GOT3 (cell line): ENCODE measurements around the gene PTPN6.
A peak's percentile ranks its signal among the peaks of the same experiment; 100 is the strongest.

ENCODE experiments used
- DNase-seq: peaks from one replicate; lab custom pipeline; 2025; ENCODE audit warnings: mixed read lengths; lab: John Stamatoyannopoulos, UW

PTPN6 gene

DNA sequence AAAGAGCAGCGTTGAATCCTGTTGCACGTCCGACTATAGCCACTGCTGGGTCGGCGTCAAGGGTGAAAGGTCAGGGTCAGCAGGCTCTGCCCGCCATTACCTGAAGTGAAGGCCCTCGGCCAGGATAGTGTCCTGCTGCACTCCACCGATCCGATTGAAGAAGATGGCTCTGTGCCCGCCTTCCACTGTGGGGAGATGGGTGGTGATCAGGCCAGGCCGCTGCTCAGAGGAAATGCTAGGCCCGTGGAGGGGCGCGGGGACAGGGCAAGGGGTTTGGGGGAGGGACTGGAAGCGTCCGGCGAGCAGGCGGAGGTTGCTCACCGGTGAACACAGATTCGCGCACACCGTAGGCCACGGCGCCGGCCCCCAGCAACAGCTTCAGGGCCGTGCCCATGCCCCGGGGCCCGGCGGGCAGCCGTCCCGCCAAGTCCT is 19.0 kb downstream of the PTPN6 start:
- no peak for DNase-seq

- DNase-seq, result no peak
These were observed 23.0 kb downstream of the PTPN6 start for GRCh38 chr12:6974180-6974579.

DNA sequence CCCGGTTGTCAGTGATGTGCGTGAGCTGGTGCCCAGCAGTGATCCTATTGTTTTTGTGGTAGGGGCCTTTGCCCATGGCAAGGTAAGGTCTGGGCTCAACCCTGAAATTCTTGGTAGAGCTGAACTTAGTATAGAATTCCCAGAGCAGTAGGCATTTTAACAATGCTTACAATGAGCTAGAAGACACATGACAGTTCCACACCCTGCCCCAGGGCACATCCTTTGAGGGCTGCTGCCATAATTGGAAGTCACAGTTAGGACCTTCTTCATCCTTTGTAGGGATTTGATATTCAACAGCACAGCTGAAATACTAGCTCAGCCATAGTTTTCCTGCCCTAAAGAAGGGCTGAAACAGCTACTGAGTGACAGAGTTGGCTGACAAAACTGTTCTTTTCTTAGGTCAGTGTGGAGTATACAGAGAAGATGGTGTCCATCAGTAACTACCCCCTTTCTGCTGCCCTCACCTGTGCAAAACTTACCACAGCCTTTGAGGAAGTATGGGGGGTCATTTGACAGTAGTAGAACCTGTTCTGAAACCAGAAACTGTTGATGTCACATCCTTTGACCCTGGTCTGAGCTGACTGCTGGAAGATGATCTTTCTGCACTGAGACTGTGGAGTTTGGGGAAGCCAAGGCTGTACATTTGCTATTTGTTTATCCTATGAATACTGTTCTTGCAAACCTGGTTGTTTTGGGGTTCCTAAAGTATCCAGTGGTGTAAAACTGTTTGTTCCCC is 24.3 kb downstream of the PTPN6 start:
- no peak for DNase-seq

- DNase-seq, result no peak
These were observed 26.5 kb downstream of the PTPN6 start for GRCh38 chr12:6977653-6978052.

DNA sequence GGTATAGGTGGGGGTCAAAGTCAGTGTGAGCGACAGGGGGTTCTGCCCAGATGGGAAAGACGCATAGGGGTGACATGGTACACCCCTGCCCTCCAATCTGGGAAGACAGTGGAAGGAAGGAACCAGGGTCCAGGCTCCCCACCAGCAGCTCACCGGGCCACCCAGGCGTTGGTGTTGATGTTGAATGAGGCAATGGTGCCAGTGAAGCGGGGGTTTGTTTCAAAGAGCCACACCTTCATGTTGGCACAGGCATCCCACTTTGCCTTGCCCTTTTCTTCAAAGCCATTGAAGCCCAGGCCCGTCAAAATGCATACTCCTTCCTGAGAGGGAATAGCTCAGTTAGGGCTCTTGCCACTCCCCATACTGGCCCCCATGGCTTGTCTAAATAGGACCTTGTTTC is 27.0 kb downstream of the PTPN6 start:
- no peak for DNase-seq

DNA sequence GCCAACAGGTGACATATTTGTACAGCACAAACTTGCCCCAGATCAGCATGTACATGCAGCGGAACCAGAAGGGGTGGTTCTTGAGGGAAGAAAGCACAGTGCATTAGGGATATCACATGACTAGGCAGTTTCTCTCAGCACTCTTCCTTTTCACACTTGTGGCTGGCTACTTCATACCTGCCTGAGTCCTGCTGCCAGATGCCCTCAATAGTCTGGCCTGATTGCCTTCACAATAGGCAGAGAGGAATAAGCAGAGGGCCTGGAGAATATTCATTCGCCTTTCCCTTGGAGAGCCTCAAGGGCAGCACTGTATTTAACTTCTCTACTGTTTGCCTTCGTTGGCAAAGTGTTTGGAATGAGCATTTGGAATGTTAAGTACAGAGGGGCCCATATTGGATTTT is 27.5 kb downstream of the PTPN6 start:
- no peak for DNase-seq

- no peak for DNase-seq
These were observed 27.9 kb downstream of the PTPN6 start for GRCh38 chr12:6979021-6979420.

GRCh38 chr12:6979453-6979852 is 28.3 kb downstream of the PTPN6 start:
- DNase-seq, result no peak

DNA sequence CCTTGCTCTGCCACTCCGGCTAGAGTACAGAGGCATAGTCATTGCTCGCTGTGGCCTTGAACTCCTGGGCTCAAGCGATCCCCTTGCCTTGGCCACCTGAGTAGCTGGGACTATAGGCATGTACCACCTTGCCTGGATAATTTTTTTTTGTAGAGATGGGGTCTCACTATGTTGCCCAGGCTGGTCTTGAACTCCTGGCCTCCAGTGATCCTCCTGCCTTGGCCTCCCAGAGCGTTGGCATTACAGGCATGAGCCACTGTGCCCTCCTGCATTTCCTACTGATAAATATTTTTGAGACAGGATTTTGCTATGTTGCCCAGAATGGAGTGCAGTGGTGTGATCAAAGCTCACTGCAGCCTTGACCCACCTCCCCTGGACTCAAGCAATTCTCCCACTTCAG is 28.9 kb downstream of the PTPN6 start:
- no peak for DNase-seq

DNA sequence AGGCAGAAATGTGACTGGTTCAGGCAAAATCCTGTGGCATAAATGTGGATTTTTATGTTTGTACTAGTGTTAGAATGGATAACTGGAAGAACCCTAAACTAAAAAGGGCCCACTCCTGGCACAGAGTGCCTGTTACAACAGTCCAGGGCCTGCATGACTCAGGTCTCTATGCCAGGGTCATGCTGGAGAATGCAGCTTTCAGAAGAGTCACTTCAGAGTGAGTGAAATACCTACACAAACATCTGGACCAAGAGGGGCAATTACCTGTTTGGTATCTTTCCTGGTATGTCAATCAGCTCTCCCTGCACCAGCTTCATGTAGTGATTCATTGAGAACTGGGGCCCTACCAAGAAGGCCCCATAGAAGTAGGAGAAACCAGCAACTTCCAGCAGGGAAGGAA is 29.6 kb downstream of the PTPN6 start:
- no peak for DNase-seq

DNA sequence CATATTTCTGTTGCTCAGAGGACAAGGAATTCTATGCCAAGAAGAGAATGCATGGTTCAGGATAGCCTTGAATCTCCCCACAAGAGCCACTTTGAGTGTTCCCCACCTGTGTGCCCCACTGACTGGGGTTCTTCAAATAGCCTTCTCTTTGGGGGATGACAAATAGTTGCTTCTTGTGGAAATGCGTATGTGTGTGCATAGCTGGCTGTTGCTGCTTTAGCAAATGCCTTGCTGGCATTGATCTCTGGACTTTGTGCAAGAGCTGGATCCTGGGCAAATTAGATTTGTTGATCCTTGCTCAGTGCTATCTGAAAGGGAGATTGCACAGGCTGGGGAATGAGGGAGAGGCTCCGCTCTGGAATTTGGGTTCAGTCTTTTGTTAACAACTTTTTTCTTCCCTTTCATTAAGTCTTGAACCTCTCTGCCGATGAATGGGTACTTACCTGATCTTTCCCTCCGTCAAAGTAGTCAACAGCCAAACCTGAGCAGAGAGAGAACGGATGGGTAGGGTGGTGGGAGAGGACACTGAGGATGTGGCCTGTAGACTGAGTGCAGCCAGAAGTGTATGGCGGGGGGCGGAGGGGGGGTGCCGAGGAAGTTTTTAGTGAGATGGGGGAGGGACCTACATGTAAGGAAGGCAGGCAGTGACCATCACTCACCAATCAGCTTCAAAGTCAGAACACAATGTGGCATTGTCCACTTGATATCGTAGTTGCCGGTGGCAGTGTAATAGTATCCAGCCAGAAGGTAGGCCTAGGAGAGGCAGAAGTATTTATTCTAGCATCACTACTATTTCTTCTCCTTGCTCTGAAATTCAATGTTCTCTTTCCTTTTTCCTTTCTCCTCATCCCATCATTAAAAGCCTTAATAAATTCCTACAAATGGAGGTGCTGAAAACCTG is 30.2 kb downstream of the PTPN6 start:
- DNase-seq, result no peak

DNA sequence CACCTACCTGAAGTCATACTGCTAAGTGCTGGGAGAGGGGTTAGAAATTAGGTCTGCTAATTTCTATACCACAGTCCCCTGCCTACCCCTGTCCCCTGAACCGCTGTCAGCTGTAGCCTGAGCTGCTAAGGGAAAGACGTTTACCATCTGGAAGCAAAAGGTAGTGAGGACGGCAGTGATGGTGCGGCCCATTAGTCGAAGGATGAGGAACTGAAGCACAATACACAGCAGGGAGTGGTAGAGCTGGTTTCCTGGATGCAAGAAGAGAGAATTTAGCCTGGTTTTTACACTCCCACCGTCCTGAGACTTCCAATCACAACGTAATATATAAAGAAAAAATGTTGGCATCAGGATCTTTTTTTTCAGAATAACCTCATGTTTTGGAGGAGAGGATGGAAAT is 31.4 kb downstream of the PTPN6 start:
- no peak for DNase-seq

DNA sequence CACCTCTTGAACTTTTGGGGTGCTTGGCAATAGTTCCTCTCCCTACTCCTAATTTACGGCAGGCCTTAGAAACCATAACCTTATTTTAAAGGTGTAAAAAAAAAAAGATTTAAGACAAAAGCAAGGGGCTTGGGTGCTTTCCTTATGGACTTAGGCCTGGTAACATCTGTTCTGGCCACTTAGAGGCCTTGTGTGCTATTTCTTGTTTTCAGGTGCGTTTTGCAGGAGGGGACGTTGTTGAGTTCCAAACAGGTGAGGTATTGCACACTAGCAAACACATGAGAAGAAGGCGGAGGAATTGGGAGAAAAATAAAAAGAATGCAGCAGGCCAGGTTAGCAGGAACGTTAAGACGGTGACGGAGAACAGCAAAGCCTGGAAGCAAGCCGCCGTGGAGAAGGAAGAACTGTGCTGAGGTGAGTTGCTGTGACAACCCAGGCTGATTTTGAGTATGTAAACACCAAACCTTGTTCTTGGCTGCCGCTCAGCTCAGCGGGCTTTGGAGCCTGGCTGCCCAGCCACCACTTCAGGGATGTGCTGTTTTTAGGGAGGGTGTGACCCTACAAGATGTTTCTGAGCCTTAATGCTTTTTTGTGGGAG is 36.9 kb downstream of the PTPN6 start:
- no peak for DNase-seq

DNA sequence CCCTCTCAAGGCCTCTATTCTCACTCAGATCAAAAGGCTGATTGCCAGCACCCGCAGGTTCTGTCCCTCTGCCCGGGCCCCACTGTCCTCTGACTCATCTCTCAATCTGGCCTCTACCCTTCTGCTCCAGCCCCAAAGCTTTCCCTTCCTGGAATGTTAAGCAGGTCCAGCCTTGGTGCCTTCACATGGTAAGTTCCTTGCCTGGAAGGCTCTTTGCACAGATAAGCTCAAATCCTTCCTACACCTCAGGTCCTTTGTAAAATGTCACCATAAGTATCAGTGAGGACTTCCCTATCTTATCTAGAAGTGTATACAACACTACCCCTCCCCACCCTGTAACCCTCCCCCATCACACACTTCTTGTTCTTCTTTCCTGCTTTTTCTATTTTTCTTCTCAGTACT is 44.9 kb downstream of the PTPN6 start:
- peak; percentile 2 for DNase-seq

DNA sequence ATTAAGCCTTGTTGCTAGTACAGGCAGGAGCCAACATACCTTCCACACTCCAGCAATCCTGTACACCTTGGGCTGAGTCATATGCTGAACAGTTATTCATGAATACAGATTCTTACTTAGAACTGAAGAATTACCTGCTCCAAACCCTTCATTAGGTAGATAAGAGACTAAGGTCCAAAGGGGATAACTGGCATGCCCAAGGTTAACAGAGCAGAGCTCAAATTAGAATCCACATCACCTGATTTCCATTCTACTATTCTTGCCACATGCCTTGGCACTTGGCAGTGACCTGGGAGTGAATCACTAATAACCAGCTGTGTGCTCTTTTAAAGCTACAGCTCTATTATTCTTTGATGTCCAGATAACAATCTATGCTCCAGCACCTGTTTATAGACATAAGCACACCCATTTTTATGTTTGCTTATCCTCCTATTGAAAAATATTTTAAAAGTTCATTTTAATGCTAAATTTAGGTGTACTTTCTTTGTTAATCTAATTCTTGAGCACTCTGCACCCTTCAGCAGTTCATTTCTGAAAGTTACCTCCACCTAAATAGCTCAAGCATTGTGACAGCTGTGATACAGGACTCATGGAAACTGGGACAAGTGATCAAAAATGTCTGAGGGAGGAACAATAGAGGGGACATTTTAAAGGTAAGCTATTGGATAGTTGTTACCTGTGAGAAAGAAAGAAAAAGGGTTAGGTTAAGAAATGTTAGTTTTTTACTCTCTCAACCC is 47.7 kb downstream of the PTPN6 start:
- DNase-seq, result no peak

DNA sequence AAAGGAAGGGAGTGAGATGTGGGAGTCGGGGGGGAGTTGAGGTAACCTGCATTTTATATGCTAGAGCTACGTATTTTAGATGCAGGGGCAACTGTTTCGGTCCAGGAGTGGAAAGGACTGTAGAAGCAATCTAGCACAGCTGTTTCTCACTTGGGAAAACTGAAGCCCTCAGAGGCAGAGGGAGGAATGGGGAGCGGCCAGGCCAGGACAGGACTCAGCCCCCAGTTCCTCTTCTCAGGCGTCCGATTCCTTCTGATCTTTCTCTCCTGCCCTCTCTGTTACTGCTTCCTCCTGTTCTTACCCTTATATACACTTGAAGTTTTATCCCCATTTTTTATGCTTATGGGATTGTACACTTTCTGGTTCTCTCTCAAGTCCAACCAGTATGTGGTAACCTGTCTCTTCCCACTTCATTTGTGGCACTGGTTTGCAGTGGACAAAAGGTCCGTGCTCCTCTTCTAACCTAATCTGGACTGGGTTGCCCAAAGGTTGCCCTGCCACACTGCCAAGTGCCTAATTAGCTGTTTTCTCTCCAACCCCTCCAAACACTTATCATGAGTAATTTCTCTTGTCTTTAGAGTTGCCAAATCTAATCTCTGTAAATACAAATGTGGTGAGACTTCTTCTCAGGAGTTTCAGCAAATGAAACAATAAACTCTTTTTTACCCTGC is 50.9 kb downstream of the PTPN6 start:
- DNase-seq, result no peak

- DNase-seq, result no peak
These were observed 53.2 kb downstream of the PTPN6 start for GRCh38 chr12:7004287-7004803.

DNA sequence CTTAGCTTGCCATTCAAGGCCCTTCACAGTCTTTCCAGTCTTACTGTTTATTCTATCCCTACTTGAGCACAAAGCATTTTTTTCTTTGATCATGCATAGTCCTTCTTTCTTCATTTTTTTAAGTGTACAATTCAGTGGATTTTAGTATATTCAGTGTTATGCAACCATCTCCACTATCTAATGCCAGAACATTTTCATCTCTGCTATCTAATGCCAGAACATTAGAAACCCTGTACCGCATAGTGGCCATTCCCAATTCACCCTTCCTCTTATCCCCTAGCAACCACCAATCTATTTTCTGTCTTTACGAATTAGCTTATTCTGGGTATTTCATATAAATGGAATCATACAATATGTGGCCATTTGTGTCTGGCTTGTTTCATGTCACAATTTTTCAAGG is 53.7 kb downstream of the PTPN6 start:
- DNase-seq, result no peak

- DNase-seq, result no peak
These were observed 54.2 kb downstream of the PTPN6 start for GRCh38 chr12:7005311-7005710.

GRCh38 chr12:7006639-7007038 is 55.5 kb downstream of the PTPN6 start:
- DNase-seq, result no peak

DNA sequence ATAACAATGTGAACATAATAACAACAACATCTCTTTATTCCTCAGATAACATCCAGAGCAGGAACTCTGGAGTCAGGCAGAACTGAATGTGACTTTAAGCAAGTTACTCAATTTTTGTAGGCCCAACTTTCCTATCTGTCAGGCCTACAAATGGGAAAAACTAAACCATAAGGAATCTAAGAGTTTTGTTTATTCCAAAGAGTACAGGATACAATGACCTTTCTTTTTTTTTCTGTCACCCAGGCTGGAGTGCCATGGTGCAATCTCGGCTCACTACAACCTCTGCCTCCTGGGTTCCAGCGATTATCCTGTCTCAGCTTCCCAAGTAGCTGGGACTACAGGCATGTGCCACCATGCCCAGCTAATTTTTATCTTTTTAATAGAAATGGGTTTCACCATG is 57.7 kb downstream of the PTPN6 start:
- DNase-seq, result no peak
